ENCODE results near the gene PRKAR1B. TPM values are rescaled to one million over a fixed set of nuclear protein-coding genes. Genes with fewer than 3 reads are reported as not detected.

The PRKAR1B gene
- total and polyA plus RNA-seq, 2 donors (not counting 1 experiment from before 2014, with no cell fraction given): 4.5 to 8.6 TPM

DNA sequence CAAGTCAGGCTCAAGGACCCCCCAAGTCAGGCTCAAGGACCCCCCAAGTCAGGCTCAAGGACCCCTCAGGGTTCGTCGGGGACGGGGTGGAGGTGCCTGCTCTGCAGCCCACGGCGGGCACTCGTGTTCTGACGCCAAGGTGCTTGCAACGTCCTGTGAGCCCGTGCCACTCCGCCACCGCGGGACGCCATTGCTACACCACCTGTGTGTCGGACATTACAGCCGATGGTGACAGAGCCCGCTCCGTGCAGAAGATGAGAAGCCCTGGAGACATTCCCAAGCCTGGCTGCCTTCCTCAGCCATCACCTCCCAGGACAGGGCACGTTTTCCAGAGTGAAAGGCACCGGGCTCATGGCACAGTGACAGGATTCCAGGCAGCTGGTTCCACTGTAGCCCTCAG is 98.3 kb downstream of the PRKAR1B start:
- Histone ChIP-seq H3K4me2 (replicated peaks; ENCODE audit: low read depth, low read length, poor library complexity, severe bottlenecking) (no peak overlapping the region), H3K4me1 (ENCODE audit: control insufficient read depth in 2 of 2, insufficient read depth in 2 of 2, low read length in 2 of 2) (no peaks in the 10 kb centered on the region), H4K20me1 (ENCODE audit: control insufficient read depth, insufficient read depth, low read length, poor library complexity, severe bottlenecking) (no peaks in the 10 kb centered on the region), H3K79me2 (ENCODE audit: control insufficient read depth, insufficient read depth, low read length) (no peaks in the 10 kb centered on the region), H3K27me3 (replicated peaks in 1 of 4; ENCODE audit: control extremely low read depth in 1 of 4, control insufficient read depth in 3 of 4, insufficient read depth in 4 of 4, low read length in 3 of 4) (no peaks in the 10 kb centered on the region), H3K9ac (ENCODE audit: low read length) (no peak overlapping the region), H2AFZ (ENCODE audit: insufficient read depth, low read depth, low read length, poor library complexity, severe bottlenecking) (no peak overlapping the region), H3K36me3 (replicated peaks in 1 of 2; ENCODE audit: control extremely low read depth in 1 of 2, control insufficient read depth in 1 of 2, extremely low read depth in 1 of 2, insufficient read depth in 2 of 2, low read length in 1 of 2) (no peaks in the 10 kb centered on the region), H3K27ac (ENCODE audit: low read length in 2 of 2) (no peak overlapping the region), H3K9me3 (ENCODE audit: control extremely low read depth in 1 of 3, control insufficient read depth in 2 of 3, insufficient read depth in 1 of 3, low read length in 2 of 3) (peaks cover 2 to 34% (median 12%) of the 10 kb centered on the region in 3 donors), H3K4me3 (ENCODE audit: control extremely low read depth in 1 of 5, extremely low read depth in 1 of 5, insufficient read depth in 1 of 5, low read depth in 2 of 5, low read length in 4 of 5) (no peak overlapping the region)
- no peak for TF ChIP-seq EZH2 (IDR thresholded peaks at IDR 0.05; ENCODE audit: borderline replicate concordance, insufficient read depth, low read depth, low read length, poor library complexity, severe bottlenecking)
- no peak for TF ChIP-seq CTCF (IDR thresholded peaks at IDR 0.05)
- H3K9me3 Mint-ChIP-seq (ENCODE audit: insufficient read depth): peaks cover 7% of the 10 kb centered on the region
- ChIA-PET CTCF (no interaction called here), POLR2A (no interaction called here)
- H3K27ac Mint-ChIP-seq: no peak overlapping the region
- intact Hi-C loops (cut with micrococcal nuclease): no loop called here
- H3K4me1 Mint-ChIP-seq: no peaks in the 10 kb centered on the region
- WGBS (ENCODE audit: insufficient coverage): 98% methylated on average over 19 of the region's 19 CpGs
- no peaks in the 10 kb centered on the region for H3K27me3 Mint-ChIP-seq
- H3K4me3 Mint-ChIP-seq: no peak overlapping the region
- ATAC-seq (ENCODE audit: low read depth) (no peak), DNase-seq (no peak)

- no peak for TF ChIP-seq CTCF (IDR thresholded peaks at IDR 0.05)
- TF ChIP-seq EZH2 (IDR thresholded peaks at IDR 0.05; ENCODE audit: borderline replicate concordance, insufficient read depth, low read depth, low read length, poor library complexity, severe bottlenecking): no peak
- H3K27ac Mint-ChIP-seq: no peak overlapping the region
- intact Hi-C loops (cut with micrococcal nuclease): no loop called here
- no peaks in the 10 kb centered on the region for H3K79me2 ChIP-seq (ENCODE audit: control insufficient read depth, insufficient read depth, low read length)
- H3K4me1 ChIP-seq (ENCODE audit: control insufficient read depth in 2 of 2, insufficient read depth in 2 of 2, low read length in 2 of 2): no peaks in the 10 kb centered on the region
- 97% methylated on average over 13 of the region's 13 CpGs for WGBS (ENCODE audit: insufficient coverage)
- H4K20me1 ChIP-seq (ENCODE audit: control insufficient read depth, insufficient read depth, low read length, poor library complexity, severe bottlenecking): no peaks in the 10 kb centered on the region
- H3K9me3 ChIP-seq (ENCODE audit: control extremely low read depth in 1 of 3, control insufficient read depth in 2 of 3, insufficient read depth in 1 of 3, low read length in 2 of 3): peaks cover 2 to 39% (median 12%) of the 10 kb centered on the region in 3 donors
- H3K4me2 ChIP-seq (replicated peaks; ENCODE audit: low read depth, low read length, poor library complexity, severe bottlenecking): no peak overlapping the region
- no peaks in the 10 kb centered on the region for H3K27me3 Mint-ChIP-seq
- ATAC-seq (ENCODE audit: low read depth): no peak
- no peak overlapping the region for H3K4me3 Mint-ChIP-seq
- H3K27ac ChIP-seq (ENCODE audit: low read length in 2 of 2): no peak overlapping the region
- H2AFZ ChIP-seq (ENCODE audit: insufficient read depth, low read depth, low read length, poor library complexity, severe bottlenecking): no peak overlapping the region
- H3K27me3 ChIP-seq (replicated peaks in 1 of 4; ENCODE audit: control extremely low read depth in 1 of 4, control insufficient read depth in 3 of 4, insufficient read depth in 4 of 4, low read length in 3 of 4): no peaks in the 10 kb centered on the region
- CTCF ChIA-PET: no interaction called here
- no peak overlapping the region for H3K9ac ChIP-seq (ENCODE audit: low read length)
- no peaks in the 10 kb centered on the region for H3K4me1 Mint-ChIP-seq
- no peaks in the 10 kb centered on the region for H3K36me3 ChIP-seq (replicated peaks in 1 of 2; ENCODE audit: control extremely low read depth in 1 of 2, control insufficient read depth in 1 of 2, extremely low read depth in 1 of 2, insufficient read depth in 2 of 2, low read length in 1 of 2)
- H3K4me3 ChIP-seq (ENCODE audit: control extremely low read depth in 1 of 5, extremely low read depth in 1 of 5, insufficient read depth in 1 of 5, low read depth in 2 of 5, low read length in 4 of 5): no peak overlapping the region
- peaks cover 7% of the 10 kb centered on the region for H3K9me3 Mint-ChIP-seq (ENCODE audit: insufficient read depth)
- POLR2A ChIA-PET: no interaction called here
- no peak for DNase-seq
These were observed 98.7 kb downstream of the PRKAR1B start for GRCh38 chr7:628402-628763.

All from B cell (primary cell).